GM21423 (cell line): Measurements from ENCODE around the gene MYMX.
"Not testable (repeated sequence)": the region's sequence is repeated elsewhere in the genome, so short reads cannot be mapped to it uniquely, and the experiment has no call there.

ENCODE experiments used
- ATAC-seq: cut with Tn5 transposase; IDR thresholded peaks from one replicate; pipeline ENCODE4 v1.9.1; 2021; ENCODE audit warnings: mild to moderate bottlenecking, moderate library complexity; ENCODE audit not compliant: unreplicated experiment

Gene MYMX

GRCh38 chr6:44216677-44217331 is at the start of gene MYMX:
Gene MYMX (plus strand): TSS chr6:44216926. CDS start chr6:44217472, 546 bp downstream.
- ATAC-seq = no peak

GRCh38 chr6:44167567-44167966 is 49.2 kb upstream of the MYMX start:
- no peak for ATAC-seq

GRCh38 chr6:44169154-44169553 is 47.6 kb upstream of the MYMX start:
- no peak for ATAC-seq

- ATAC-seq = no peak
Measured at GRCh38 chr6:44169886-44170570, 46.7 kb upstream of the MYMX start.

GRCh38 chr6:44171899-44172546 is 44.7 kb upstream of the MYMX start:
- no peak for ATAC-seq

- ATAC-seq = peak; percentile 44
Measured at GRCh38 chr6:44172731-44173500, 43.8 kb upstream of the MYMX start.

- no peak for ATAC-seq
Measured at GRCh38 chr6:44176130-44176761, 40.5 kb upstream of the MYMX start.

- peak; percentile 72 for ATAC-seq
Measured at GRCh38 chr6:44176762-44177509, 39.8 kb upstream of the MYMX start.

GRCh38 chr6:44177691-44178423 is 38.9 kb upstream of the MYMX start:
- ATAC-seq = no peak

- no peak for ATAC-seq
Measured at GRCh38 chr6:44178424-44179071, 38.2 kb upstream of the MYMX start.

GRCh38 chr6:44179072-44179536 is 37.6 kb upstream of the MYMX start:
- no peak for ATAC-seq

GRCh38 chr6:44179648-44180047 is 37.1 kb upstream of the MYMX start:
- no peak for ATAC-seq

GRCh38 chr6:44180406-44180805 is 36.3 kb upstream of the MYMX start:
- no peak for ATAC-seq

- ATAC-seq = no peak
Measured at GRCh38 chr6:44180886-44181285, 35.8 kb upstream of the MYMX start.

GRCh38 chr6:44181784-44182183 is 34.9 kb upstream of the MYMX start:
- ATAC-seq = not testable (repeated sequence)

- ATAC-seq = no peak
Measured at GRCh38 chr6:44182911-44183390, 33.8 kb upstream of the MYMX start.

GRCh38 chr6:44183783-44184182 is 32.9 kb upstream of the MYMX start:
- ATAC-seq = no peak

GRCh38 chr6:44185356-44185755 is 31.4 kb upstream of the MYMX start:
- ATAC-seq = not testable (repeated sequence)
